HepG2 (cell line): ENCODE measurements around the gene ID4. TPM values are rescaled to one million over a fixed set of nuclear protein-coding genes. Genes with fewer than 3 reads are reported as not detected.

ENCODE experiments used
- ARNT2 ChIP-seq: sonication (generic); formaldehyde crosslinking; IDR thresholded peaks from 2 replicates; pipeline ENCODE4 v1.8.0; 2022; ENCODE audit warnings: mild to moderate bottlenecking, low read depth, missing genetic modification reagents, moderate library complexity
- ERF ChIP-seq: IDR thresholded peaks from 2 replicates; pipeline ENCODE4 v1.6.1; 2018; ENCODE audit warnings: missing biosample characterization, missing genetic modification reagents
- HNRNPH1 ChIP-seq: fragments of 200-400 bp; formaldehyde crosslinking; optimal IDR thresholded peaks from 2 replicates; pipeline ENCODE3; 2017; ENCODE audit warnings: mild to moderate bottlenecking, low read depth, low read length
- SP1 ChIP-seq, 2 experiments: fragments of 450-650 bp in 1 of 2; sonication (generic) in 1 of 2; formaldehyde crosslinking in 1 of 2; IDR thresholded peaks; 2 replicates each; pipeline versions ENCODE4 v1.4.0 to v1.6.1; 2016 to 2020; ENCODE audit warnings: missing genetic modification reagents in 1 of 2
- TCF12 ChIP-seq, 2 experiments: fragments of 450-650 bp in 1 of 2; sonication (generic) in 1 of 2; formaldehyde crosslinking in 1 of 2; IDR thresholded peaks; 2 replicates each; pipeline versions ENCODE4 v1.6.1 to v1.8.0; 2017 to 2022; ENCODE audit warnings: antibody characterized with exemption in 1 of 2, mild to moderate bottlenecking in 1 of 2, missing genetic modification reagents in 1 of 2, moderate library complexity in 1 of 2
- ZFP1 ChIP-seq: IDR thresholded peaks from 2 replicates; pipeline ENCODE4 v1.6.1; 2016
- ZFP36L1 ChIP-seq: sonication (generic); formaldehyde crosslinking; IDR thresholded peaks from 2 replicates; pipeline ENCODE4 v1.8.0; 2022; ENCODE audit warnings: mild to moderate bottlenecking, missing genetic modification reagents, moderate library complexity
- ZNF160 ChIP-seq: sonication (generic); formaldehyde crosslinking; IDR thresholded peaks from 2 replicates; pipeline ENCODE4 v1.8.0; 2022; ENCODE audit warnings: mild to moderate bottlenecking, inconsistent platforms, missing genetic modification reagents
- ZNF205 ChIP-seq: IDR thresholded peaks from 2 replicates; pipeline ENCODE4 v1.6.1; 2018; ENCODE audit warnings: missing biosample characterization, missing genetic modification reagents
- ZNF318 ChIP-seq: sonication (generic); formaldehyde crosslinking; IDR thresholded peaks from 2 replicates; pipeline ENCODE4 v1.4.0; 2020; ENCODE audit warnings: mild to moderate bottlenecking, missing genetic modification reagents
- ZNF362 ChIP-seq: sonication (generic); formaldehyde crosslinking; IDR thresholded peaks from 2 replicates; pipeline ENCODE4 v1.4.0; 2020; ENCODE audit warnings: missing genetic modification reagents, mild to moderate bottlenecking, borderline replicate concordance
- ZNF510 ChIP-seq: sonication (generic); formaldehyde crosslinking; IDR thresholded peaks from 2 replicates; pipeline ENCODE4 v1.4.0; 2020; ENCODE audit warnings: low read depth, mild to moderate bottlenecking, missing genetic modification reagents
- ZNF576 ChIP-seq: sonication (generic); formaldehyde crosslinking; IDR thresholded peaks from 2 replicates; pipeline ENCODE4 v1.4.0; 2020; ENCODE audit warnings: mild to moderate bottlenecking, missing genetic modification reagents
- ZNF616 ChIP-seq: sonication (generic); formaldehyde crosslinking; IDR thresholded peaks from 2 replicates; pipeline ENCODE4 v1.5.0; 2020; ENCODE audit warnings: low read depth, mild to moderate bottlenecking, missing genetic modification reagents
- ZSCAN20 ChIP-seq: sonication (generic); formaldehyde crosslinking; IDR thresholded peaks from 2 replicates; pipeline ENCODE4 v1.4.0; 2020; ENCODE audit warnings: missing genetic modification reagents, mild to moderate bottlenecking, borderline replicate concordance
- ZXDC ChIP-seq: sonication (generic); formaldehyde crosslinking; IDR thresholded peaks from 2 replicates; pipeline ENCODE4 v1.5.0; 2020; ENCODE audit warnings: mild to moderate bottlenecking, missing genetic modification reagents
- polyA plus RNA-seq, 8 experiments: library from polyadenylated mRNA; depleted of rRNA in 3 of 8; stranded (reverse) in 7 of 8; unstranded in 1 of 8; fragments of >200 nt; fragmentation: Illumina TruSeq in 4 of 8; extraction: Trizol in 4 of 8; gene quantifications; 2 replicates each; pipeline versions ENCODE4 v1.2.1 to v1.2.3, GENCODE V29; 2011 to 2016; ENCODE audit warnings: low read depth in 4 of 8, missing spikeins in 1 of 8, mixed read lengths in 1 of 8; ENCODE audit not compliant: insufficient read depth in 1 of 8
- total RNA-seq, 5 experiments: library from RNA; depleted of rRNA; stranded (reverse); fragments of >200 nt; fragmentation: Illumina TruSeq; extraction: Trizol; gene quantifications; 2 replicates each; pipeline ENCODE4 v1.2.3, GENCODE V29; 2016; ENCODE audit warnings: low read depth in 1 of 5

The ID4 gene
- total and polyA plus RNA-seq, 2 of the 13 experiments (the other 11 are each of a cell fraction or from before 2014, with no cell fraction given): 0.20 to 0.44 TPM

- 0 out of 2 replicates have a peak, but pooled peaks have one; percentile 17 for TF ChIP-seq ZNF318
- no peak for TF ChIP-seq ZSCAN20 (CRISPR knock-in tag)
- TF ChIP-seq ZXDC (CRISPR knock-in tag): 0 out of 2 replicates have a peak, but pooled peaks have one; percentile 45
- TF ChIP-seq ZNF160 (CRISPR knock-in tag): no peak
- TF ChIP-seq TCF12 (IDR thresholded peaks at IDR 0.05): no peak
- no peak for TF ChIP-seq TCF12 (CRISPR knock-in tag; IDR thresholded peaks at IDR 0.05)
- TF ChIP-seq ZNF362 (CRISPR knock-in tag): no peak; the same call in 1 of the 2 replicates
- TF ChIP-seq ZNF510: no peak
- no peak for TF ChIP-seq SP1 (IDR thresholded peaks at IDR 0.05)
- no peak for TF ChIP-seq SP1 (CRISPR knock-in tag; IDR thresholded peaks at IDR 0.05)
- no peak for TF ChIP-seq ZNF576 (CRISPR knock-in tag)
- TF ChIP-seq ZNF205 (CRISPR knock-in tag): no peak
- TF ChIP-seq ERF (CRISPR knock-in tag): no peak
- TF ChIP-seq ZNF616 (CRISPR knock-in tag): no peak
- TF ChIP-seq ZFP1 (CRISPR knock-in tag): no peak
- no peak for TF ChIP-seq HNRNPH1
- TF ChIP-seq ARNT2: peak; percentile 57; the same call in 1 of the 2 replicates
- TF ChIP-seq ZFP36L1 (CRISPR knock-in tag): no peak
Observed at GRCh38 chr6:19838442-19839236, 1.5 kb downstream of the ID4 start (continued).
